Adrenal gland (tissue), 5 donors: ENCODE results near the gene FASTK.

Source experiments
- CTCF ChIP-seq, 6 experiments: fragments of 450-650 bp in 4 of 6; fragments of 200-600 bp in 2 of 6; sonication (generic) in 1 of 6; IDR thresholded peaks; 1 replicate in 5 of 6; 2 replicates in 1 of 6; pipeline versions ENCODE4 v1.5.1 to v1.8.0; 2016 to 2021; ENCODE audit warnings: antibody characterized with exemption in 6 of 6, mild to moderate bottlenecking in 2 of 6, moderate library complexity in 1 of 6
- POLR2A ChIP-seq, 2 donors: fragments of 450-650 bp; IDR thresholded peaks; one replicate each; pipeline ENCODE4 v1.6.1; 2017; ENCODE audit warnings: antibody characterized with exemption in 2 of 2, mild to moderate bottlenecking in 2 of 2, moderate library complexity in 1 of 2
- donor health status: DM: no; HTN: no; CAD: no.

- TF ChIP-seq CTCF (IDR thresholded peaks at IDR 0.05): peak in 4 of 6 experiments; percentile 39 to 64 (median 53)
- TF ChIP-seq POLR2A (IDR thresholded peaks at IDR 0.05): peak; percentile 26 to 61
These were observed 52.3 kb downstream of the FASTK start, which contains the start of gene ABCB8 for GRCh38 chr7:151028131-151028947.
